H1 (cell line): ENCODE data around the gene ANXA9. TPM values are rescaled to one million over a fixed set of nuclear protein-coding genes. Genes with fewer than 3 reads are reported as not detected.

Experiments
- ASH2L ChIP-seq: fragments of 200-600, 300-600 bp; sonication (generic); IDR thresholded peaks from one replicate; pipeline ENCODE4 v1.7.1; 2017; ENCODE audit warnings: low read length
- CHD1 ChIP-seq: IDR thresholded peaks from 2 replicates; pipeline ENCODE4 v1.6.1; 2012; ENCODE audit warnings: low read depth, low read length, improper control_type of control experiment
- EP300 ChIP-seq, 2 experiments: IDR thresholded peaks; 1 replicate in 1 of 2; 2 replicates in 1 of 2; pipeline ENCODE4 v1.6.1; 2011 to 2012; ENCODE audit warnings: low read depth in 2 of 2, low read length in 2 of 2, mild to moderate bottlenecking in 2 of 2, borderline replicate concordance in 1 of 2, inconsistent platforms in 1 of 2, moderate library complexity in 1 of 2
- GABPA ChIP-seq: IDR thresholded peaks from 2 replicates; pipeline ENCODE4 v1.6.1; 2011; ENCODE audit warnings: mild to moderate bottlenecking, low read length, moderate library complexity, borderline replicate concordance; ENCODE audit not compliant: insufficient read depth
- JUN ChIP-seq: IDR thresholded peaks from 2 replicates; pipeline ENCODE4 v1.6.1; 2011; ENCODE audit warnings: low read depth, mild to moderate bottlenecking, improper control_type of control experiment, low read length
- NANOG ChIP-seq: IDR thresholded peaks from 2 replicates; pipeline ENCODE4 v1.6.1; 2011; ENCODE audit warnings: low read length, low read depth, mild to moderate bottlenecking, inconsistent platforms; ENCODE audit not compliant: insufficient read depth, poor library complexity, severe bottlenecking
- POLR2A ChIP-seq, 2 experiments: IDR thresholded peaks; 1 replicate in 1 of 2; 2 replicates in 1 of 2; pipeline ENCODE4 v1.6.1; 2011; ENCODE audit warnings: low read depth in 2 of 2, low read length in 2 of 2, mild to moderate bottlenecking in 2 of 2; ENCODE audit errors: control extremely low read depth in 1 of 2
- POLR2AphosphoS5 ChIP-seq: IDR thresholded peaks from 2 replicates; pipeline ENCODE4 v1.6.1; 2011; ENCODE audit warnings: low read depth, low read length
- RAD21 ChIP-seq, 2 experiments: IDR thresholded peaks in 1 of 2; conservative IDR thresholded peaks in 1 of 2; 2 replicates each; pipeline ENCODE4 v1.6.1; 2011; ENCODE audit warnings: low read depth in 2 of 2, low read length in 2 of 2, improper control_type of control experiment in 1 of 2, inconsistent platforms in 1 of 2, mild to moderate bottlenecking in 1 of 2, moderate library complexity in 1 of 2
- RNF2 ChIP-seq: fragments of 200-900, 300-1000 bp; sonication (generic); IDR thresholded peaks from 2 replicates; pipeline ENCODE4 v1.7.1; 2016; ENCODE audit warnings: borderline replicate concordance, low read depth, mild to moderate bottlenecking, antibody characterized with exemption, low read length; ENCODE audit not compliant: poor library complexity, severe bottlenecking; ENCODE audit errors: missing control alignments
- RXRA ChIP-seq: IDR thresholded peaks from 2 replicates; pipeline ENCODE4 v1.6.1; 2011; ENCODE audit warnings: low read depth, mild to moderate bottlenecking, low read length, moderate library complexity; ENCODE audit not compliant: insufficient read depth
- SIN3A ChIP-seq, 2 experiments: IDR thresholded peaks in 1 of 2; conservative IDR thresholded peaks in 1 of 2; 2 replicates each; pipeline ENCODE4 v1.6.1; 2011 to 2012; ENCODE audit warnings: low read length in 2 of 2, improper control_type of control experiment in 1 of 2, low read depth in 1 of 2, mild to moderate bottlenecking in 1 of 2
- SP1 ChIP-seq: IDR thresholded peaks from 2 replicates; pipeline ENCODE4 v1.6.1; 2011; ENCODE audit warnings: low read depth, low read length
- TCF12 ChIP-seq: IDR thresholded peaks from 2 replicates; pipeline ENCODE4 v1.6.1; 2011; ENCODE audit warnings: low read depth, mild to moderate bottlenecking, low read length
- polyA plus RNA-seq, 7 experiments: library from polyadenylated mRNA; depleted of rRNA in 3 of 7; stranded (reverse) in 5 of 7; unstranded in 2 of 7; fragments of >200 nt in 5 of 7; fragments of 200-250 nt in 2 of 7; gene quantifications; 1 replicate in 5 of 7; 2 replicates in 1 of 7; 4 replicates in 1 of 7; pipeline versions ENCODE4 v1.2.1 to v1.2.3, GENCODE V29; 2011 to 2013; ENCODE audit warnings: missing spikeins in 2 of 7, mixed read lengths in 2 of 7
- total RNA-seq: library from RNA; stranded (reverse); fragmentation: NEBNext Ultra II Directional; extraction: Animal tissue kit (Norgen Biotek cat#: 25700); gene quantifications from 2 replicates; pipeline ENCODE4 v1.2.1, GENCODE V29; 2021

ANXA9 gene
- total and polyA plus RNA-seq, 2 of the 8 experiments (the other 6 are each of a cell fraction or from before 2014, with no cell fraction given): 1.8 to 3.5 TPM

GRCh38 chr1:151006327-151007052, 24.4 kb downstream of the ANXA9 start, which contains the start of gene MINDY1 (continued):
- TF ChIP-seq SP1: no peak
- no peak for TF ChIP-seq RNF2
- TF ChIP-seq RXRA: no peak
- peak; percentile 69 for TF ChIP-seq POLR2AphosphoS5
- no peak for TF ChIP-seq CHD1
- TF ChIP-seq ASH2L: peak; percentile 82
- peak in 1 of 2 experiments; percentile 62; a peak in 1 of 4 replicates for TF ChIP-seq SIN3A (conservative IDR thresholded peaks at IDR 0.05 in 1 of 2, IDR thresholded peaks at IDR 0.05 in 1 of 2; ENCODE audit: low read depth in 1 of 2, low read length in 2 of 2)
- TF ChIP-seq GABPA: no peak
- TF ChIP-seq POLR2A (IDR thresholded peaks at IDR 0.05; ENCODE audit: control extremely low read depth in 1 of 2, low read depth in 2 of 2, low read length in 2 of 2): peak; percentile 43 to 84
- no peak for TF ChIP-seq NANOG
- TF ChIP-seq JUN: no peak
- no peak for TF ChIP-seq EP300 (IDR thresholded peaks at IDR 0.05; ENCODE audit: borderline replicate concordance in 1 of 2, low read depth in 2 of 2, low read length in 2 of 2)
- TF ChIP-seq TCF12: no peak
- peak; percentile 59 to 66 for TF ChIP-seq RAD21 (IDR thresholded peaks at IDR 0.05 in 1 of 2, conservative IDR thresholded peaks at IDR 0.05 in 1 of 2; ENCODE audit: low read depth in 2 of 2, low read length in 2 of 2)
